Lower lobe of right lung (tissue), 2 donors: ENCODE measurements around the gene LIMCH1. TPM values are rescaled to one million over a fixed set of nuclear protein-coding genes. Genes with fewer than 3 reads are reported as not detected.

Experiments
- ATAC-seq, 2 donors: fragments of 200-7000 bp; cut with Tn5 transposase; one replicate each; pipeline ENCODE4 v1.9.1; 2020 to 2022; ENCODE audit warnings: mild to moderate bottlenecking in 2 of 2, moderate library complexity in 2 of 2
- DNase-seq: peaks from one replicate; pipeline ENCODE4 v3.0.0-alpha.2; 2020
- H3K27ac ChIP-seq: fragments of 200-600 bp; one replicate; pipeline ENCODE4 v1.8.0; 2022
- H3K27me3 ChIP-seq: fragments of 200-600 bp; one replicate; pipeline ENCODE4 v1.8.0; 2022; ENCODE audit warnings: low read depth
- H3K36me3 ChIP-seq: fragments of 200-600 bp; one replicate; pipeline ENCODE4 v1.8.0; 2022; ENCODE audit warnings: mild to moderate bottlenecking
- H3K4me1 ChIP-seq: fragments of 200-600 bp; one replicate; pipeline ENCODE4 v1.8.0; 2022
- H3K4me3 ChIP-seq: fragments of 200-600 bp; one replicate; pipeline ENCODE4 v1.8.0; 2022; ENCODE audit warnings: mild to moderate bottlenecking
- H3K9me3 ChIP-seq: fragments of 200-600 bp; one replicate; pipeline ENCODE4 v1.8.0; 2022
- CTCF ChIP-seq: fragments of 200-600 bp; IDR thresholded peaks from one replicate; pipeline ENCODE4 v1.8.0; 2022; ENCODE audit warnings: antibody characterized with exemption, mild to moderate bottlenecking
- intact Hi-C: fragments of 100-400 bp; cut with DNase I; formaldehyde crosslinking; loops from one replicate; pipeline ENCODE4 v1.11.0; 2022
- total RNA-seq: library from RNA; stranded (reverse); fragmentation: NEBNext Ultra II Directional; extraction: Animal tissue kit (Norgen Biotek cat#: 25700); gene quantifications from one replicate; pipeline ENCODE4 v1.2.1, GENCODE V29; 2021
- donor health status: DM: no; HTN: yes; CAD: no; lungs with severe emphysema.

The LIMCH1 gene
- total RNA-seq, 1 donor from 2014 or later, result 267 TPM

DNA sequence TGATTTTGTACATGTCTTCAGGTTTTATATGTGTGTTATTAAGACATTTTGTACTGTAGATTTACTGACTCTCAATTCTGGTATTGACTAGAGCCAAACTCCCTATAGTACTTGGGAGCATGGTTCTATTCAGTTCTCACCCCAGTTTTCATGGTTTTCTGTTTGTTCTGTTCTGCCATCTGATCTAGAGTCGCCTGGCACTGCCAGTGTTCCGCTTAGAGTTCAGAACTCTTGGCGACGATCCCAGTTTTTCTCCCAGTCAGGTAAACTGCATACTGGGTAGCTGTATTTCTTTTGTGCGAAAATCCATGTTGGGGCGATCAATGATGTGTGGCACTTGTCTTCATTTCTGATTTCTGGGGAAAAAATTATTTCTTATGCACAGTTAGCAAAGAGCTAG lies 132.6 kb downstream of the LIMCH1 start:
- no peak overlapping the region for H3K27ac ChIP-seq
- intact Hi-C loops, result no loop called here
- no peaks in the 10 kb centered on the region for H3K9me3 ChIP-seq
- ATAC-seq, result no peak
- no peaks in the 10 kb centered on the region for H3K27me3 ChIP-seq
- DNase-seq, result no peak
- peaks cover 71% of the 10 kb centered on the region for H3K36me3 ChIP-seq
- TF ChIP-seq CTCF, result no peak
- H3K4me1 ChIP-seq, result no peaks in the 10 kb centered on the region
- H3K4me3 ChIP-seq, result no peak overlapping the region

- no peaks in the 10 kb centered on the region for H3K4me1 ChIP-seq
- H3K9me3 ChIP-seq, result no peaks in the 10 kb centered on the region
- H3K4me3 ChIP-seq, result no peak overlapping the region
- no peak for TF ChIP-seq CTCF
- H3K36me3 ChIP-seq, result peaks cover 75% of the 10 kb centered on the region
- DNase-seq (no peak), ATAC-seq (no peak)
- no peaks in the 10 kb centered on the region for H3K27me3 ChIP-seq
- no peak overlapping the region for H3K27ac ChIP-seq
- intact Hi-C loops, result no loop called here
These were observed 133.0 kb downstream of the LIMCH1 start for GRCh38 chr4:41670982-41671381.

GRCh38 chr4:41678086-41678816 lies 140.3 kb downstream of the LIMCH1 start:
- H3K36me3 ChIP-seq, result peaks cover 85% of the 10 kb centered on the region
- H3K27me3 ChIP-seq, result no peaks in the 10 kb centered on the region
- TF ChIP-seq CTCF, result no peak
- no peaks in the 10 kb centered on the region for H3K9me3 ChIP-seq
- intact Hi-C loops, result no loop called here
- H3K27ac ChIP-seq, result no peak overlapping the region
- no peak overlapping the region for H3K4me3 ChIP-seq
- DNase-seq (no peak), ATAC-seq (no peak)
- no peaks in the 10 kb centered on the region for H3K4me1 ChIP-seq

DNA sequence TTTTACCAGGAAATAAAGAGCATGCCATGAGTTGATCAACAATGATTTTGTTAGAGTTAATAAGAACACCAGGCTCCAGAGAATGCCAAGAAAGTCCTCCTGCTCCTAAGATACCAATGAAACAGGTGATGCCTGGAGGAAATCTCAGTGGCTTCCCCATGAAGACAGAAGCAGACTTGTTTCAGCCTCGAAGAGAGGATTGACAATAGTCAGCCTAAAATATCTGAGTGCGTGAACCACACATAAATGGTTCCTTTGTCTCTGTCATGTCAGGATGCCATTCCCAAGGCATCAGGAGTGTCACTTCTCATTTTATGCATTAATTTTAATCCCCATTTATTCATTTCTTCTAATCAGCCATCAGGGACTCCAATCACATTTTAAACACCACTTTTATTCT lies 141.0 kb downstream of the LIMCH1 start:
- Histone ChIP-seq H3K4me1 (no peaks in the 10 kb centered on the region), H3K4me3 (no peak overlapping the region)

GRCh38 chr4:41679991-41680390 lies 142.0 kb downstream of the LIMCH1 start:
- H3K36me3 ChIP-seq, result peaks cover 88% of the 10 kb centered on the region
- no peak overlapping the region for H3K27ac ChIP-seq

More for the DNA sequence above, 141.0 kb downstream of the LIMCH1 start:
- TF ChIP-seq CTCF, result no peak
- DNase-seq, result no peak
- Histone ChIP-seq H3K36me3 (peaks cover 85% of the 10 kb centered on the region), H3K27ac (no peak overlapping the region), H3K9me3 (no peaks in the 10 kb centered on the region), H3K27me3 (no peaks in the 10 kb centered on the region)
- ATAC-seq, result no peak
- intact Hi-C loops, result no loop called here

More at GRCh38 chr4:41679991-41680390, 142.0 kb downstream of the LIMCH1 start:
- no peak for TF ChIP-seq CTCF
- H3K9me3 ChIP-seq, result no peaks in the 10 kb centered on the region
- ATAC-seq (no peak), DNase-seq (no peak)
- H3K4me3 ChIP-seq, result no peak overlapping the region
- H3K4me1 ChIP-seq, result no peaks in the 10 kb centered on the region
- H3K27me3 ChIP-seq, result no peaks in the 10 kb centered on the region
- intact Hi-C loops, result no loop called here
